ENCODE measurements around the gene GAL3ST3.
"Not testable (repeated sequence)": the region's sequence is repeated elsewhere in the genome, so short reads cannot be mapped to it uniquely, and the experiment has no call there.

The GAL3ST3 gene

DNA sequence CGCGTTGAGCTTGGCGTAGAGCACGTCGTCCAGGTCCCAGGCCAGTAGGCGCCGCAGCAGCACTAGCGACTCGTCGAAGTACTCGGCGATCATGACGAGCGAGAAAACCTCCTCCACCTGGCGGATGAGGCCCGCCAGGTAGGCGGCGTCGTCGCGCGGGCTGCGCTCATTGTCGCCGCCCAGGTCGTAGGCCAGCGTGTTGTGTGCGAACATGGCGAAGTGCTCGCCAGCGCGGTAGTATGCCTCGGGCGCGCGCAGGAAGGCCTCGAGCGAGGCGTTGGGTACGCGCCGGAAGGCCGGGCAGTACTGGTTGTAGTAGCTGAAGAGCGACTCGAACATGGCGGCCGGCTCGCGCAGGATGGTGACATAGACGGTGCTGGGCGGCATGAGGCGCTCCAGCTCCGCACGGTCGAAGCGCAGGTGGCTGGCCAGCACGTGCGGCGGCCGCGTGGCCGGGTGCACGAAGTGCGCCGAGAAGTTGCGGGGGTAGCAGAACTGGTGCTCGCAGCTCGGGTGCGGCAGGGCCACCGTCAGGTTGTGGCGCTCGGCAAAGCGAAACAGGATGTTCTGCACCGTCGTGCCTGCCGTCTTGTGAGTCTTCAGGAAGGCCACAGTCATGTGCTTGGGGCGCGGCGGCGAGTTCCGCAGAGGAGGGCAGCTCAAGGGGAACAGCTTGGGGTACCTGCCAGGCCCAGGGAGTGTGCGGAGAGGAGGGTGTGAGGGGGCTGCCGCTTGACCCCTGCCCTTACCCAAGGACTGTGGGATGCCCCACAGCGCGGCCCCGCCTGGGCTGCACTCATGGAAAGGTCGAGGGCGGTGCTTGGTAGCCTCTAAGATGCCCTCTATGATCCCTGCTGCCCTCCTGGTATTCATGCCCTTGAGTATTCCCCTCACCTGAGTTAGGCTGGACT is 5.7 kb downstream of the GAL3ST3 start:
- DNase-seq: no peak

DNA sequence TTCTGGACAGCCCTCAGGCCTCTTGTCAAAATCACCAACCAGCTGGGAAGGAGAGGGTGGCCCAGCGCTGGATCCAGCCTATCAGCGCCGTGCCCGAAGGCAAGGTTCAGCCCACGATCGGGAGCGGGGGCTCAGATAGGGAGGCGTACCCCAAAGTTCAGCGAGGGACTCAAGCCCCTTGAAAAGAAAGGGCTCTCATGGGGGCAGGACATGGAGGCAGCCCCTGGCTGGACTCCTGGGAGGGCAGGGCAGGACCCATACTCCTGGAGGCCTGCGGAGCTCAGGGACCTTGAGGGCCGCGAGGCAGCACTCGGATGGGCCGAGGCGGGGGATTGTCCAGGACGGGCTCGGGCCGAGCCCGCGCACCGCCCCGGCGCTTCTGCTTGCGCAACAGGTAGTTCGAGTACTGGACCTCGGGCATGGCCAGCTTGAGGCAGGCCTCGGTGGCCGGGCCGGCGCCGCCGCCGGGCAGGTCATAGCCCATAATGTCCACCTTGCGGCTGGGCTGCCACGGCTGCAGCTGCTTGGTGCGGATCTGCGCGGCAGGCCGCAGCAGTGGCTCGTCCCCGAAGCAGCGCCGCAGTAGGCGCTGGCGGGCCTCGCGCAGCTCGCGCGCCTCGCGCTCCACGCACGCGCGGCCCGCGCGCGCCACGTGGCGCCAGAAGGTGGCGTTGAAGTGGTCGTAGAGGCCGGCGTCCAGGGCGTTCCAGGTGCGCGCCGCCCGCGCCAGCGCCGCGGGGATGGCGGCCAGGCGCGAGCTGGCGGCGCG is 6.5 kb downstream of the GAL3ST3 start:
- no peak for DNase-seq

DNA sequence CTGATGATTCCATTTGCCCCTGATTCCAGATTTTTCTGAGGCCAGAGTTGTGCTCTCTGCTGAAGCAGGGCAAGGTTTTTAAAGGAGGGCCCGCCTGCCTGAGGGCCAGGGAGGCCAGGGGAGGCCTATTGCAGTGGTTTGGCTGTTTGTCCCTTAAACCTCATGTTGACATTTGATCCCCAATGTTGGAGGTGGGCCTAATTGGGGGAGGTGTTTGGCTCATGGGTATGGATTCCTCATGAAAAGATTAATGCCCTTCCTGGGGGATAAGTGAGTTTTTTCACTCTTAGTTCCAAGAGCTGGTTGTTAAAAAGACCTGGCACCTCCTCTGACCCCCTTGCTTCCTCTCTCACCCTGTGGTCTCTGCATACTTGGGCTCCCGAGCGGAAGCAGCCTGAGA is 9.2 kb downstream of the GAL3ST3 start:
- DNase-seq: no peak

DNA sequence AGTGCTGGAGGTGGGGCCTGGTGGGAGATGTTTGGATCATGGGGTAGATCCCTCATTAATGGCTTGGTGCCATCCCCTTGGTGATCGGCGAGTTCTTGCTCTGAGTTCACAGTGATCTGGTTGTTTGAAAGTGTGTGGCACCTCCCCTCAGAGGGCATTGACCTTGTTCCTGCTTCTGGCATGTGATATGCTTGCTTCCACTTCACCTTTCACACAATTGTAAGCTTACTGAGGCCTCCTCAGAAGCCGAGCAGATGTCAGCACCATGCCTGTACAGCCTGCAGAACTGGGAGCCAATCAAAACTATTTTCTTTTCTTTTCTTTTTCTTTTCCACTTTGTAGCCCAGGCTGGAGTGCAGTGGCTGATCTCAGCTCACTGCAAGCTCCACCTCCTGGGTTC is 11.6 kb downstream of the GAL3ST3 start:
- no peak for DNase-seq

DNA sequence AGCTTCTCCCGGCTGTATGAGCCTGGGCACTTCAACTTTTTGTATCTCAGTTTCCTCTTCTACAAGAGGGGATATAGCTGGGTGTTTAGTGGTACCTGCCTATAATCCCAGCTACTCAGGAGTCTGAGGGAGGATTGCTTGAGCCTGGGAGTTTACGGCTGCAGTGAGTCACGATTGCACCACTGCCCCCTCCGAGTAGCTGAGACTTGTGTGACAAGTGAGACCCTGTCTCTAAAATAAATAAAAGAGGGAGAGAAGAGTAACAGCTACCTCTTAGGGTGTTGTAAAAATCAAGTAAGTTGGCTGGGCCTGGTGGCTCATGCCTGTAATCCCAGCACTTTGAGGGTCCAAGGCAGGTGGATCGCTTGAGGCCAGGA is 12.6 kb downstream of the GAL3ST3 start:
- DNase-seq: no peak

DNA sequence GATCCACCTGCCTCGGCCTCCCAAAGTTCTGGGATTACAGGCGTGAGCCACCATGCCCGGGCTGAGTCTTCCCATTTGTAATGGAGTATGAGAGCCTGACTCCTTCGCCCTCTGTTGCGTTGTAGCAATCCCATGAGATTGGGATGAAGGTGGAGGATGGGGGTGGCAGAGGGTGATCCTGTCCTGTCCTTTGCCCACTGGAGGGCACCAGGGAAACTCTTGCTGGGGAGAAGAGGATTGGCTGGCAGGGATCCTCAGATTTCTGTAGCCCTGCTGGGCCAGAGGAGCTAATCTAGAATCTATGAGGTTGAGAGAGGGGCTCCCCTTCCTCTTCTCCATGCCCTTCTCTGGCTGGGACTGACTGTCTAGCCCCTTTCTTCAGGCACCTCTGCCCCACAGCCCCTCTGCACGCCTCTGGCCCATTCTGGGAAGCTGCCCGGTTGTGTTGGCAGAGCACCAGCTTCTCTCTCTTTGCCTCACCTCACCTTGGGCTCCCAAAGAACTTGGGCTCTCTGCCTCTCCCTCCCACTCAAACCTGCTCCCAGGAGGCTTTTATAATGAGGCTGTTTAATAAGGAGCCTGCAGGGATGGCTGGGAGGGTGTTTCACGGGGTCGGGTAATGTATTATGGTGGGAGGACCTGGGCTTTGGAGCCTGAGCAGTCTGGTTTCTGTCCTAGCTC is 13.2 kb downstream of the GAL3ST3 start:
- DNase-seq: peak; percentile 39

DNA sequence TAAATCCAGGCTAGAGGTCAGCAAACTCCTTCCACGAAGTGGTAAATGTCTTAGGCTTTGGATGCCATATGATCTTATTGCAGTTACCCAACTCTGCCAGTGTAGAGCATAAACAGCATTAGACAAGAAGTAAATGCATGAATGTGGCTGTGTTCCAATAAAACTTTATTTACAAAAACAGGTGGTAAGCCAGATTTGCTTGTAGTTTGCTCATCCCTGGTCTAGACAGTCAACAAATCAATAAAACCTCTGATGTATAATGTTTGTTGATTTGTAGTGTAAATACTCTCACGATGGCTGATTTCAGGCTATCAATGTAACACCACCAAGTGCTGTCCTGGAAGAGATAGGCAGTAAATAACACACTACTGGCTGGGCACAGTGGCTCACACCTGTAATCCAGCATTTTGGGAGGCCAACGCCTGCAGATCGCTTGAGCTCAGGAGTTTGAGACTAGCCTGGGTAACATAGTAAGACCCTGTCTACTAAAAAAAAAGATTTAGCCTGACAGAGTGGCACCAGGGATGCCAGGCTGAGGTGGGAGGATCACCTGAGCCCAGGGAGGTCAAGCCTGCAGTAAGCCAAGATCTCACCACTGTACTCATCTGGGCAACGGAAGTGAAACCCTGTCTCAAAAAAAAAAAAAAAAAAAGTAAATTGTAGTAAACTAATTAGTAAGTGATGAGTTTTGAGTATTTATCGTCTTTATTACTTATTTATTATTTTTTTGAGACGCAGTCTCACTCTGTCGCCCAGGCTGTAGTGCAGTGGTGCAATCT is 15.8 kb downstream of the GAL3ST3 start:
- DNase-seq: no peak

DNA sequence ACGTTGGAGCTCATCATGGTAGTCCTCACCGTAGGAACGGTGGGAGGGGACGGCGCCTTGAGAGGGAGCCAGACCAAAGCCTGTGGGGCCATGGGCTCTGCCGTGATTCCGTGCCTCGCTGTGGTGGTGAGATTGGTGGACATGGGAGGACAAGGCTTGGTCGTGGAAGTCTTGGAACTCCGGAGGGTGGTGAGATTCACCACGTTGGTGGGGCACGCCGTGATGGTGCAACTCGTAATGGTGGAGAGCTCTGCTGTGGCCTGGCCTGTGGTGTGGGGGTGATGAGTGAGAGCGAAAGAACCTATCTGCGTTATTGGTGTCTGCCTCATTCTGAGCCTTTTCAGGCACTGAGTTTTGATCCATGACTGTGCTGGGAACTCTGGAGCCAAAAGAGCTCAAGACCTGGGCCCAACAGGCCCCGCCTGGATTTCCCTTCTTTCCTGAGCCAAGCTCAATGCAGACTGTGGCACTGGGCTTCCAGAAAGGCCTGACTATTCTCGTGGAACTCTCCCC is 22.9 kb downstream of the GAL3ST3 start, which contains the start of gene CATSPER1:
CATSPER1 (minus strand) TSS at position 463 of the 513 bp plus-strand sequence; CDS start at position 363, 100 bp downstream.
- no peak for DNase-seq

DNA sequence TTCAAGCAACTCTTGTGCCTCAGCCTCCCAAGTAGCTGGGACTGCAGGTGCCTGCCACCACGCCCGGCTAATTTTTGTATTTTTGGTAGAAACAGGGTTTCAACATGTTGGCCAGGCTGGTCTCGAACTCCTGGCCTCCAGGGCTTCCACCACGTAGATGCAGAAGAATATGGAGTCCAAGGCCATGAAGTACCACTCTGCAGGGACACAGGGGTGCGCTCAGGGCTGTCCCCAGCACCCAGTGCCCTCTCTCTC is 25.8 kb downstream of the GAL3ST3 start:
- not testable (repeated sequence) for DNase-seq

DNA sequence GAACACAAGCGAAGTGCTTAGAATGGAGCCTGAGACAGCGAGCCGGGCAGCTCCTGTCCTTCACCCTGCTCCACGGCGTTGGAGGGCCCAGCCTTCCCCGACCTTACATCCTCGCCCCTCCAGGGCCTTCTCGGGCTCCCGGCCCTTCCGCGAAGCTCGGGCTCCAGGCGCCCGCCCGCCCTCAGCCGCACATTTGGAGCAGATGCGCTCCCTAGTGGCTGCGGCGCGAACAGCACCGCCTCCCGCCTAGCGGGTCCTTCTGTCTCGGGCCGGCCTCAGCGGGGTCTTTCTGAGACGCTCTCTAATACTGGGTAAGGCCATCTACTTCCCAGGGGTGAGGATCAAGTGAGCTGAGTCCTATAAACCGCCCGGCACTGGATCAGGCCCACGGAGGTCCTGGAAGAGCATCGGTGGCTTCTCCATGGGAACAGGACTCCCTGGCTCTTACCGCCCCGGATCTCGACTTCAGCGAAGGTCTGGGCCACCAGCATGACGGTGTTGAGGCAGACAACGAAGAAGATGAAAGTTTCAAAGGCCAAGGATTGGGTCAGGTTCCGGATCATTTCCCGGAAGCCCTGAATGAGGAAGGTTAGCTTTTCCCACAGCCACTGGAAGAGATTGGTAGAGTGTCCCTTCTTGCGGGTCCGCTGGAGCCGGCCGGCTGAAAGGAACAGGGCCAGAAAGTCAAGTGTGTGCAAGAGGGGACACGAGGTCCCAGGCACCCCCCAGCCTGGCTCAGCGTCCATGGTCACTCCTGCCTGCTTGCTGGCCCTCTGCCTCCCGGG is 26.4 kb downstream of the GAL3ST3 start:
- DNase-seq: peak; percentile 26

DNA sequence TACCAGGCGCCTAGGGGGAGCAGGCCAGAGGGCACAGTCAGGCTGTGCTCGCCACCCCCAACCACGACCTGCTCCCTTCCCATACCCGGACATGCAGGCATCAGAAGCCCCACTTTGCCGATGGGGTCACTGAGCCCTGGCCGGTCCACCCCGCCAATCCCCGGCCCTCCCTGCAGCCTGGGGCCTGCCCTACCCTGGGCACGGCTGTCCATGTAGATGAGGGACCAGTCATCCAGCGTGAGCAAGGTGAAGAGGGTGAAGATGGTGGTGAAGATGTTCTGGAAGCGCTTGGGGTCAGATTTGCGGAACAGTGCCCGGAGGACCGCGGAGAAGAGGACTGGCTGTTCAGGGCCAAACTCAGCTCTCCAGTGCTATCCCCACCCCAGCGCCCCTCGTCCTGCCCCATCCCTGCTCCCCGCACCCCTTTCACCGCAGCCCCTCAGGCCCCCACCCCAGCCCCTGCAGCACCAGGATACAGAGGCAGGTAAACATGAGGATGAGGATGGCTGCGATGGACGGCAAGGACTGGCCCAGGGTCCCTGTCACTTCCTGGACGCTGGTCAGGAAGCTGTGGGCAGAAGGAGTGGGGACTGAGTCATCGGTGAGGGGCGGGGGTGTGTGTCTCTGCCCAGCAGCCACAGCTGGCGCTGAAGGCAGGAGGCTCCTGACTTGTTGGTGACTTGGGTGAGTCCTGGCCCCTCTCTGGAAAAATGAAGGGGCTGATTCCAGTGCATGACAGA is 28.2 kb downstream of the GAL3ST3 start:
- no peak for DNase-seq

DNA sequence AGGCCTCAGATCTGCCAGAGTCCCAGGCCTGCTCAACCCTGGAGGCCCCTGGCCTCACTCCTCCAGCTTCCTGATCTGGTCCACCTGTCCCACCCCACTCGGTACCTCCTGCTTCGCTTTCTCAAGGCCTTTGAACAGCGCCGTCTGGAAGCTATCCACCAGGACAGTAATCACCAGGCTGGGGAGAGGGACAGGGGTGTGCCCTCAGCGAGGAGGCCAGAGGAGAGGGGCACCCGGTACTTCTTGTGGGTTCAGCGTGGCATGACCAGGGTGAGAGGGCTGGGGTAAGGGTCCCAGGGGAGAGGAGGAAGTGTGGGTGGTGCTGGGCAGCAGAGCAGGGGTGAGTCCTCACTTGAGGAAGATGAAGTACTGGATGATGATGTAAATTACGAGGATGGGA is 28.7 kb downstream of the GAL3ST3 start:
- DNase-seq: no peak

DNA sequence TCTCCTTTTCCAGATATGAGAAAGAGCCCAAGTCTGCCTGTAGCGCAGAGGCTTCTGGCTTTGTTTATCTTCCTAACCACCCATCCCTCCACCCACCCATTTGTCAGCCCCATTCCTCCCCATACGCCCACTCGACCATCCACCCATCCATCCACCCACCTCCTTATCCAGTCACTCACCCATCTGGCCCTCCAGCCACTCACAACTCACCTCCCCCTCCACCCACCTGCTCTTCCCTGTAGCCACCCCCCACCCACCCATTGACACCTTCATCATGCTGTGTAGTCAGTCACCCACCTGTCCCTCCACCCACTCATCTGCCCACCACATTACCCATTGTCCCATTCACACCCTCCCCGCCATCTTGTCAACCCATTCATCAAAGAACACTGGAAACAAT is 31.6 kb downstream of the GAL3ST3 start:
- no peak for DNase-seq

DNA sequence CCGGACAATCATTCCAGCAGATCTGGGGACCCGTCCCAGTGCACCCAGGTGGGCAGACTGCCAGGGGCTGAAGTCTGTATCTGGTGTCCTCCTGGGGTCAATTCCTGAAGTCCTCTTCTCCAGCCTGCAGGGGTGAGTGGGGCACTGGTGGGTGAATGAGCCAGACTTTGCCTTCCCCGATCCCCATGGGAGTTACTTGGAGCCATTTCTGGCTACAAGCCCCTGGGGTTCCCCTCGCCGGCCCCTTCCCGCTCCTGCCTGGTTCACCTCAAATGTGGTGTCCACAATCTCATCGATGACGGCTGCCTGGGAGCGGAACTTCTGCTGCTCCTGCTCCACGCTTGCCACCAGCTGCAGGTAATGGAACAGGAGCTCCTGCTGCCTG is 32.2 kb downstream of the GAL3ST3 start:
- no peak for DNase-seq

DNA sequence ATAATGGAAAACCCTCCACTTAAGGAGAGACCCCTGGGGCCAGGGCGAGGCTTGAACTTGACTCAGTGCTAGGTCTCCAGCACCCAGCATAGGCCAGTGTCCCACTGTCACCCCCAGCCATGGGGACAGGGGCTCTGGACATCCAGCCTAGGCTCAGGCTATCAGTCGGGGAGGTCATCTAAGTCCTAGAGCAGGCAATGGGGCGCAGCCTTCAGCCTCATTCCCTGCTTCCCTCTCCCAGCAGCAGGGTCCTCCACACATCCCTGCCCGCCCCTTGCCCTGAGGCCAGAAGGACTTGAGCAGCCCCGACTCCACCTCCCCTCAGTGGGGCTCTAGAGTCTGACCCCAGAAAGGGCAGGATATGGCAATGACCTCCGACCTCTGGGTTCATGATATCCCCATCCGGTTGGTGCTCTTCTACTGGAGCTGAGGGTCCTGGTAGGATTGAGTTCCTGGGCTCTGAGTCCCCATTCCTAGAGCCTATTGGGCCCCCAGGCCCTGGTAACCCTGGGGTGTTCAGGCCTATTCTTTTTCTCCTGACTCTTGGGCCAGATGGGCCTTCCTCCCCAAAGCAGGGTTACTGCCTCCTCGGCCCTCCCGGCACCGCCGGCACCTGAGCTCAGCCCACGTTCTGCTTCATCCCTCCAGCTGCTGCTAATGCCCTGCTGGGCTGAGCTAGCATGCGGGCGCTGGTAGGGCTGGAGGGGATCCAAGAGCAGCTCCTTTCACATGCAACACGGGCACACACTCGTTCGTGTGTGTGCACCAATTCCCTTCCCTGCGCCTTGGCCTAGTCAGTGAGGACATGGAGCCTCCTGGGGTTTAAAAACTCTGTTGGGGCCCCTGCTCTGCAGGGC is 32.8 kb downstream of the GAL3ST3 start:
- DNase-seq: no peak

DNA sequence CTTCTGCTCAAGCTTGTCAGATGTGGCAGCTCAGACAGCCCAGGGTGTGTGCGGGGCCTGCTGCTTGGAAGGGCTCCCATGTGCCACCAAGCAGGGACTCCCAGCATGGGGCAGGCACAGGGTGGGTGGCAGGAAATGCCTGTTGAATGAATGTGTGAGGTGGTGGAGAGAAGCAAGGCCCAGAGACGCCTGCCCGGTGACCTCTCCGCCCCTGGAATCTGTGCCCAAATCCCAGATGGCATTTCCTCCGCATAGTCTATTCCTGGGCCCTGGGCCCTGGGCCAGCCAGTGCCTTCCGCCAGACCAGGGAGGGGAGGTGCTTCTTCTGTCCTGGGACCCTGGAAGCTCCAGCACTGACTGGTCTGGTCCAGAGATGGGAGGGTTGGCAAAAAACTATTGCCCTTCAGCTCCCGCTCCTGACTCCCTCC is 33.5 kb downstream of the GAL3ST3 start:
- DNase-seq: no peak

DNA sequence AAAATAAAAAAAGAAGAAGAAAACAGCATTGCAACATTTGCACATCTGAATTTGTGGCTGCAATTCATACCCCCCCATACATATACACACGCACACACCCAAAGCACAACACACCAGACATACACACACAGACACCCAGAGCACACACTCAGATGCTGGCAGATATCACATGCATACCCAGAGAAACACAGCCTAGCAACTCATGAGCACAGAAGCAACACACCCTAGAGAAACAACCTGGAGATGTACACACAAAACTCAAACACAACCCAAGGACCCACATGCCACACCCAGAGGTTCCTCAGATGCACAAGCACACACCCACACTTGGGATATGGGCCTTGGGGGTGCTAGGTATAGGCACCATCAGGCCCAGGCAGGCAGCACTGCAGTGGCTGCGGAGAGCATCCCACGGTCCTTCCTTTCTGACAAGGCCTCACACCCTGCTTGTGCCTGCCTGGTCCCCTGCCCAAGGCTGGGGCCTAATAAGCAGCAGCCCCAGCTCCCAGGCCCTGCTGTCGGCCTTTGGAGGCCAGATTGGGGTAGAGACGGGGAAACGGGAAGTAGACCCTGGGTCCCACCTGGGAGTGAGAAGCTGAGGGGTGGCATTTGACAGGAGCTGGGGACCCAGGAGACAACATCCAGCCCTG is 34.0 kb downstream of the GAL3ST3 start:
- no peak for DNase-seq

DNA sequence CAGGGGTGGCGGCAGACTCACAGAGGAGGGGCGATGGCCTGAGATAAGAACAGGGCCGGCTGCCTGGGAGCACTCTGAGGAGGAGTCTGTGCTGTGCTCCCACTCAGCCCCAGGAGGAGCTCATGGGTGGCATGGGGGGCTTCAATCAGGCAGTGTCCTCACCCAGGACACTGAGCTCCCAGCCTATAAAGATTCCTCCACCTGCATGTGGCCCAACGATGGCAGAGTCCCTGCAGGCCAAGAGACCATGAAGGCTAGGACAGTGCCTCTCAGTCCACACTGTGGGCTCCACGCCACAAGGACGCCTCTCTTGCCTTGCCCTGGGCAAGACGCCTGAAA is 35.2 kb downstream of the GAL3ST3 start:
- no peak for DNase-seq

DNA sequence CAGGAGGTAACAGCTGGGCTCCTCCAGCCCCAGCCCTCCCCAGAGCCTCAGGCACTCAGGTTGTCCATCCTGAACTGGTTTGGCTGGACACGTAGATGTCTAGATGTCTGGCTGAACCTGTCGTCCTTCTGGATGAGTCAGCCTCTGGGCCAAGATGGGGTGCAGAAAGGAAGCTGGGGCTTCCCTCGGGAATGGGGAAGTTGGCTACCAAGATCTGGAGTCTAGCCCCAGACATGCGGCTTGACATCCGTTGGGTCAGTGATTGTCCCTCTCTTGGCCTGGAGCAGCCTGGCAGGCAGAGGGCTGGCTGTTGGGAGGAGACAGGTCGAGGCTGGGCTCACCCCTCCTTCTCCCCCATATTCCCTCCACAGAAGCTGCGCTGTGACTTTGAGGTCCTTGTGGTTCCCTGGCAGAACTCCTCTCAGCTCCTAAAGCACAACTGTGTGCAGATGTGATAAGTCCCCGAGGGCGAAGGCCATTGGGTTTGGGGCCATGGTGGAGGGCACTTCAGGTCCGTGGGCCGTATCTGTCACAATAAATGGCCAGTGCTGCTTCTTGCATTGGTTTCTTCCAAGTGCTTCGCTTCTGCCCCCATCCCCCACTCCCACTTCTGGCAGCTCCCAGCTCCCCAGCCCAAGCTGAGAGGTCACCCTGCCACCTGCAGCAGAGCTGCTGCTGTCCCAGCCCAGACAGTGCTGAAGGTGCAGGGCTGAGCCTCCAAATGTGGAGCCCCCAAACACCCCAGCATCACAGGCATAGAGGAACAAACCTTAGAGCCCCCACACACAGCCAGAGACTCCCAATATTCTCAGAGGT is 35.8 kb downstream of the GAL3ST3 start:
- DNase-seq: no peak

Data from DMS79 (cell line).